ENCODE measurements around the gene CCNB2. TPM values are rescaled to one million over a fixed set of nuclear protein-coding genes. Genes with fewer than 3 reads are reported as not detected.

CCNB2 gene
- total RNA-seq, 1 donor from 2014 or later, result 12.8 TPM

DNA sequence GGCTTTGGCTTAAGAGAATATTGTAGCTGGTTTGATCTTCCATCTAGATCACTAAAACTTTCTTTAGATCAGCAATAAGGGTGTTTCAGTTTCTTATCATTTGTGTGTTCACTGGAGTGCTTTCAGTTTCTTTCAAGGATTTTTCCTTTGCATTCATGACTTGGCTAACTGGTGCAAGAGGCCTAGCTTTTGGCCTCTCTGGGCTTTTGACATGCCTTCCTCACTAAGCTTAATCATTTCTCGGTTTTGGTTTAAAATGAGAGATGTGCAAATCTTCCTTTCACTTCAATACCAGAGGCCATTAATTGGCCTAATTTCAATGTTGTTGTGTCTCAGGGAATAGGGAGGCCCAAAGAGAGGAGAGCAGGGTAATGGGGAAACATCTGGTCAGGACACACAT lies 30.3 kb upstream of the CCNB2 start:
- no peak overlapping the region for H3K4me3 ChIP-seq (ENCODE audit: low read depth, low read length)
- DNase-seq (ENCODE audit: low read depth), result no peak
- TF ChIP-seq, protein P1, sequence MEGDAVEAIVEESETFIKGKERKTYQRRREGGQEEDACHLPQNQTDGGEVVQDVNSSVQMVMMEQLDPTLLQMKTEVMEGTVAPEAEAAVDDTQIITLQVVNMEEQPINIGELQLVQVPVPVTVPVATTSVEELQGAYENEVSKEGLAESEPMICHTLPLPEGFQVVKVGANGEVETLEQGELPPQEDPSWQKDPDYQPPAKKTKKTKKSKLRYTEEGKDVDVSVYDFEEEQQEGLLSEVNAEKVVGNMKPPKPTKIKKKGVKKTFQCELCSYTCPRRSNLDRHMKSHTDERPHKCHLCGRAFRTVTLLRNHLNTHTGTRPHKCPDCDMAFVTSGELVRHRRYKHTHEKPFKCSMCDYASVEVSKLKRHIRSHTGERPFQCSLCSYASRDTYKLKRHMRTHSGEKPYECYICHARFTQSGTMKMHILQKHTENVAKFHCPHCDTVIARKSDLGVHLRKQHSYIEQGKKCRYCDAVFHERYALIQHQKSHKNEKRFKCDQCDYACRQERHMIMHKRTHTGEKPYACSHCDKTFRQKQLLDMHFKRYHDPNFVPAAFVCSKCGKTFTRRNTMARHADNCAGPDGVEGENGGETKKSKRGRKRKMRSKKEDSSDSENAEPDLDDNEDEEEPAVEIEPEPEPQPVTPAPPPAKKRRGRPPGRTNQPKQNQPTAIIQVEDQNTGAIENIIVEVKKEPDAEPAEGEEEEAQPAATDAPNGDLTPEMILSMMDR (IDR thresholded peaks at IDR 0.05; ENCODE audit: insufficient read depth, low read length, poor library complexity, severe bottlenecking), result no peak
- no peaks in the 10 kb centered on the region for H3K27me3 ChIP-seq (ENCODE audit: control insufficient read depth, insufficient read depth, low read length)
- no peaks in the 10 kb centered on the region for H3K36me3 ChIP-seq (ENCODE audit: control insufficient read depth, insufficient read depth, low read length)

GRCh38 chr15:59087731-59088130 lies 17.2 kb upstream of the CCNB2 start:
- TF ChIP-seq, protein P1 (IDR thresholded peaks at IDR 0.05; ENCODE audit: insufficient read depth, low read length, poor library complexity, severe bottlenecking), result no peak
- H3K36me3 ChIP-seq (ENCODE audit: control insufficient read depth, insufficient read depth, low read length), result no peaks in the 10 kb centered on the region
- DNase-seq (ENCODE audit: low read depth), result no peak
- no peaks in the 10 kb centered on the region for H3K27me3 ChIP-seq (ENCODE audit: control insufficient read depth, insufficient read depth, low read length)
- no peak overlapping the region for H3K4me3 ChIP-seq (ENCODE audit: low read depth, low read length)

DNA sequence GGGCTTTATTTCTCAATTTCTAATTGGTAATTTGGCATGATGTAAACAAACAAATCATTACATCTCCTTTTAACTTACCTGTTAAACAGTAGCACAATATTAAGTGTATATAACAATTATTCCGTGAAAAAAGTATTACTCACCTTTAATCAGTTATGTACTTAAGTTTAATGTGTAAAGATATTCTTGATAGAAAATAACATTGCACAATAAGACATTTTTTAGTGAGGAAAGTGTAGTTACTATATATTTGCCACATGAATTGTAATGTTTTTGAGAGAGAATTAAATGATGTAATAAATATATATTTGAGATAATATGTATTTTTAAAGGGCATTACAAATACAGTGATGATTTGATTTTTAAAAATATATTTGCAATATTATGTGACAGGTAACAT lies 10.9 kb upstream of the CCNB2 start:
- H3K27me3 ChIP-seq (ENCODE audit: control insufficient read depth, insufficient read depth, low read length), result no peaks in the 10 kb centered on the region
- TF ChIP-seq, protein P1 (IDR thresholded peaks at IDR 0.05; ENCODE audit: insufficient read depth, low read length, poor library complexity, severe bottlenecking), result no peak
- H3K4me3 ChIP-seq (ENCODE audit: low read depth, low read length), result no peak overlapping the region
- no peak for DNase-seq (ENCODE audit: low read depth)
- no peaks in the 10 kb centered on the region for H3K36me3 ChIP-seq (ENCODE audit: control insufficient read depth, insufficient read depth, low read length)

GRCh38 chr15:59096429-59096828 lies 8.5 kb upstream of the CCNB2 start:
- Histone ChIP-seq H3K4me3 (ENCODE audit: low read depth, low read length) (no peak overlapping the region), H3K36me3 (ENCODE audit: control insufficient read depth, insufficient read depth, low read length) (no peaks in the 10 kb centered on the region), H3K27me3 (ENCODE audit: control insufficient read depth, insufficient read depth, low read length) (no peaks in the 10 kb centered on the region)
- DNase-seq (ENCODE audit: low read depth), result no peak
- TF ChIP-seq, protein P1 (IDR thresholded peaks at IDR 0.05; ENCODE audit: insufficient read depth, low read length, poor library complexity, severe bottlenecking), result no peak

DNA sequence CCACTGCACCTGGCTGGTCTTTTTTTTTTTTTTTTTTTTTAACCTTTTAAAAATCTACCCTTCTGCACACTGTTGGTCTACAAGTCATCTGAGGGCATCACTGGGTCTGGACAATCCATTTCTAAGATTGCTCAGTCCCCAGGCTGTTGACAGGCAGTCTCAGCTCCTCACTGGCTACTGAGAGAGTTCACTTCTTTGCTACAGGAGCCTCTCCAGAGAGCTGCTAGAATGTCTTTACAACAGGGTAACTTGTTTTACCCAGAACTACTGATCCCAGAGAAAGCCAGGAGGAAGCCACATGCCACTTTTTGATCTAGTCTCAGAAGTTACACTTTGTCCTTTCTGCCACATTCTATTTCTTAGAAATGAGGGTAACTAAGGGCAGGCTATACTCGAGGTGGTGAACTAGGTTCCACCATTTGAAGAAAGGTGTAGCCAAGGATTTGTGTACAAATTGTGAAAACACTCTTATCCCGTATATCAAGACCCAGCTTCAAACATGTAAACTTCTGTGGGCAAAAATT lies 5.7 kb upstream of the CCNB2 start:
- DNase-seq (ENCODE audit: low read depth), result no peak
- TF ChIP-seq, protein P1 (IDR thresholded peaks at IDR 0.05; ENCODE audit: insufficient read depth, low read length, poor library complexity, severe bottlenecking), result no peak
- Histone ChIP-seq H3K36me3 (ENCODE audit: control insufficient read depth, insufficient read depth, low read length) (no peaks in the 10 kb centered on the region), H3K27me3 (ENCODE audit: control insufficient read depth, insufficient read depth, low read length) (no peaks in the 10 kb centered on the region), H3K4me3 (ENCODE audit: low read depth, low read length) (no peak overlapping the region)

DNA sequence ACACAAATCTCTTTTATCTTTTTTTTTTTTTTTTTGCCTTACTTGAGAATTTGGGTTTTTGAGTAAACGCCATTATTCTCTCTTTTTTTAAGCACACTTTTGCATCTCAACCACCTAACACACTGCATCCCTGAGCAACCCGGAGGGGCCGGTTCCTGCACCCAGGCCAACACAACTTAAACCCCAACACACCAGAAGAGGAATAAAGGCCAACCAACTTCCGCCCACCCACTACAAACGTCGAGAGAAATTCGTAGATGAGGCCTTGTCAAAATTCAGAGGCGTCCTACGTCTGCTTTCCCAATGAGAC lies 389 bp upstream of the CCNB2 start:
- DNase-seq (ENCODE audit: low read depth), result no peak
- no peaks in the 10 kb centered on the region for H3K27me3 ChIP-seq (ENCODE audit: control insufficient read depth, insufficient read depth, low read length)
- no peaks in the 10 kb centered on the region for H3K36me3 ChIP-seq (ENCODE audit: control insufficient read depth, insufficient read depth, low read length)
- peak overlapping the region; percentile 43 for H3K4me3 ChIP-seq (ENCODE audit: low read depth, low read length)
- TF ChIP-seq, protein P1 (IDR thresholded peaks at IDR 0.05; ENCODE audit: insufficient read depth, low read length, poor library complexity, severe bottlenecking), result no peak

All from kidney epithelial cell (primary cell).